Gastroesophageal sphincter (tissue), 4 donors: ENCODE results near the gene RRBP1. TPM values are rescaled to one million over a fixed set of nuclear protein-coding genes. Genes with fewer than 3 reads are reported as not detected.

ENCODE experiments used
- ATAC-seq: fragments of 150-250 bp; one replicate; pipeline ENCODE4 v1.9.1; 2016; ENCODE audit warnings: mild to moderate bottlenecking, moderate library complexity
- H3K27ac ChIP-seq, 4 donors: fragments of 200-600 bp; sonication (generic) in 3 of 4; 1 replicate in 3 of 4; 2 replicates in 1 of 4; pipeline ENCODE4 v1.5.1; 2016 to 2019
- H3K27me3 ChIP-seq: fragments of 200-600 bp; sonication (generic); one replicate; pipeline ENCODE4 v1.5.1; 2019
- H3K36me3 ChIP-seq, 2 donors: fragments of 200-600 bp; sonication (generic); one replicate each; pipeline ENCODE4 v1.5.1; 2019; ENCODE audit warnings: control low read depth in 1 of 2
- H3K4me1 ChIP-seq, 3 donors: fragments of 200-600 bp; sonication (generic); 1 replicate in 2 of 3; 2 replicates in 1 of 3; pipeline ENCODE4 v1.5.1; 2016 to 2019; ENCODE audit warnings: control low read depth in 2 of 3
- H3K4me3 ChIP-seq, 2 donors: fragments of 200-600 bp; sonication (generic); one replicate each; pipeline ENCODE4 v1.5.1; 2019; ENCODE audit warnings: mild to moderate bottlenecking in 1 of 2, moderate library complexity in 1 of 2
- H3K9me3 ChIP-seq, 3 donors: fragments of 200-600 bp; sonication (generic); one replicate each; pipeline ENCODE4 v1.5.1; 2017 to 2019; ENCODE audit warnings: control low read depth in 2 of 3
- EP300 ChIP-seq: sonication (generic); formaldehyde crosslinking; IDR thresholded peaks from one replicate; pipeline ENCODE4 v1.6.1; 2017; ENCODE audit warnings: antibody characterized with exemption, mild to moderate bottlenecking
- POLR2A ChIP-seq, 2 donors: fragments of 450-650 bp; IDR thresholded peaks; one replicate each; pipeline ENCODE4 v1.6.1; 2017; ENCODE audit warnings: antibody characterized with exemption in 2 of 2, mild to moderate bottlenecking in 2 of 2, moderate library complexity in 1 of 2
- POLR2AphosphoS5 ChIP-seq: sonication (generic); formaldehyde crosslinking; IDR thresholded peaks from one replicate; pipeline ENCODE4 v1.6.1; 2017; ENCODE audit warnings: antibody characterized with exemption
- WGBS, 2 donors: methylation state at CpG; one replicate each; pipeline ENCODE4 v1.1.5; 2018; ENCODE audit warnings: low coverage in 1 of 2; 5-methylcytosine and 5-hydroxymethylcytosine counted together
- total RNA-seq, 4 donors: library from RNA; depleted of rRNA; stranded (reverse); fragments of >200 nt; gene quantifications; one replicate each; pipeline ENCODE4 v1.1.0, GENCODE V29; 2016
- TF ChIP-seq, protein P1 (sequence below), 4 experiments: fragments of 200-600 bp in 2 of 4; fragments of 450-650 bp in 2 of 4; sonication (generic) in 1 of 4; IDR thresholded peaks; one replicate each; pipeline ENCODE4 v1.5.1; 2017 to 2019; ENCODE audit warnings: antibody characterized with exemption in 4 of 4, mild to moderate bottlenecking in 2 of 4, moderate library complexity in 2 of 4

The RRBP1 gene
- total RNA-seq, 4 donors from 2014 or later, result 61.2 to 89.8 (median 64.7) TPM

DNA sequence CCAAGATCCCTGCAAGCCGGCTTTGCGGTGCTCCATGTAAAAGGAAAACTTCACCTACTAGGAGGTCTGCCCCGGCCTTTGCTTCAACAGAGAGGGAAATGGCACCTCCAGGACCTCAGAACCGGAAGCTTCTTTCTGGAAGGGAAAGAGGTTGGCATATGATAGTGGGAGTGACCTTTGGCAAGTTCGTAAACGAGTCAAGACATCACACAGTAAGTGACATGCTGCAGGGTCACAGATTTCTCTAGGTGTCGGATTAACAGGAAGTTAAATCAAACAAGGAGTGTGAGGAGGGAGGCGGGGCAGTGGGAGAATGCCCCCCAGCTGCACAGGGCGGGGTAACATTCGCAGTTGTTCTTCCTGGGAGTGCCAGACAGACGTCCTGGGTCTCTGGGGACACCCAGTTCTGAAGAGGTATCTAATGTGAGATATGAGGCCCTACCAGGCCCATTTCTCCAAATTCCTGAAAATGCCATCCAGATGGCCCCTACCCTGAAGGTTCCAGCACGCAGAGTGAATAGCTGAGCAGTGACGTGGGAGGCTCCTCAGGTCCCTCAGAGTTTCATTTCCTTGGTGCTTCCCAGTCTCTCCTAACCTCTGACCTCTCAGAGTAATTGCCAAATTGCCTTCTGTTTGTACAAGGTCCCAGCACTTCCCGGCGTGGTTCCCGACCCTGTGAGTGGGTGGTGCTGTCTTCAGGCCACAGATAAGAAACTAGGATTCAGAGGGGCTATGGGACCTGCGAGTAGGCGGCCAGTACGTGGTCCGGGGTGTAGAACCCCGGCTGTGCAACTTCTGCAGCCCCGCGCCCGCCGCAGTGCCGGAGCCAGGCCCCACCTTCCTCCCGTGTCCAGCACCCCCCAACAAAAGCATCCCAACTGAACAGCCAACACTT lies 1.9 kb downstream of the RRBP1 start:
- TF ChIP-seq, protein P1, sequence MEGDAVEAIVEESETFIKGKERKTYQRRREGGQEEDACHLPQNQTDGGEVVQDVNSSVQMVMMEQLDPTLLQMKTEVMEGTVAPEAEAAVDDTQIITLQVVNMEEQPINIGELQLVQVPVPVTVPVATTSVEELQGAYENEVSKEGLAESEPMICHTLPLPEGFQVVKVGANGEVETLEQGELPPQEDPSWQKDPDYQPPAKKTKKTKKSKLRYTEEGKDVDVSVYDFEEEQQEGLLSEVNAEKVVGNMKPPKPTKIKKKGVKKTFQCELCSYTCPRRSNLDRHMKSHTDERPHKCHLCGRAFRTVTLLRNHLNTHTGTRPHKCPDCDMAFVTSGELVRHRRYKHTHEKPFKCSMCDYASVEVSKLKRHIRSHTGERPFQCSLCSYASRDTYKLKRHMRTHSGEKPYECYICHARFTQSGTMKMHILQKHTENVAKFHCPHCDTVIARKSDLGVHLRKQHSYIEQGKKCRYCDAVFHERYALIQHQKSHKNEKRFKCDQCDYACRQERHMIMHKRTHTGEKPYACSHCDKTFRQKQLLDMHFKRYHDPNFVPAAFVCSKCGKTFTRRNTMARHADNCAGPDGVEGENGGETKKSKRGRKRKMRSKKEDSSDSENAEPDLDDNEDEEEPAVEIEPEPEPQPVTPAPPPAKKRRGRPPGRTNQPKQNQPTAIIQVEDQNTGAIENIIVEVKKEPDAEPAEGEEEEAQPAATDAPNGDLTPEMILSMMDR (IDR thresholded peaks at IDR 0.05), result no peak
- peak; percentile 51 for TF ChIP-seq POLR2AphosphoS5
- no peak for TF ChIP-seq EP300
- 10 to 13% methylated on average over 4 to 23 of the region's 27 CpGs for WGBS, 2 donors
- H3K36me3 ChIP-seq, result peaks cover 0 to 20% of the 10 kb centered on the region in 2 donors
- H3K27me3 ChIP-seq, result no peaks in the 10 kb centered on the region
- H3K4me3 ChIP-seq, result peak overlapping the region; percentile 55 to 83
- H3K4me1 ChIP-seq, result peaks cover 0 to 49% (median 13%) of the 10 kb centered on the region in 3 donors
- peak overlapping the region; percentile 69 to 99 (median 95) for H3K27ac ChIP-seq
- no peak for ATAC-seq
- H3K9me3 ChIP-seq, result no peaks in the 10 kb centered on the region

DNA sequence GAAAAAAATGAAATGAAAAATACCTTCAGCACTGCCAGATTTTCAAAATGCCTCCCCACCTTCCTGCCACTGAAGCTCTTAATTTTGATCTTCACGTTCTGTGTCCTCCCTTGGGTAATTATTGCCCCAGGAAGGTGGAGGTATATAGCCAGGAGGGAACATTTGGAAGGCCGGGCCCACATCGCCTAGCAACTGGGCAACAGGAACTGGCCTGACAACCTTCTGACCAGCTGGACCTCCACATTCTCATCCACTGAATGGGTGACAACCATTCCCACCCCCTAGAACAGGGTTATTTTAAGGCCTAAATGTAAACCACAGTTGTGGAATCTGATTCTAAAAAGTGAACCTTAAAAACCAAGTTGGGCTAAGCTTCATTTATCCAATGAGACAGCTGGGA lies 3.2 kb downstream of the RRBP1 start:
- peak overlapping the region in 1 of 4 donors; percentile 95 for H3K27ac ChIP-seq
- ATAC-seq, result no peak
- peaks cover 0 to 60% (median 19%) of the 10 kb centered on the region in 3 donors for H3K4me1 ChIP-seq
- no peaks in the 10 kb centered on the region for H3K9me3 ChIP-seq
- H3K4me3 ChIP-seq, result no peak overlapping the region
- H3K27me3 ChIP-seq, result no peaks in the 10 kb centered on the region
- WGBS, 2 donors, result 81% methylated on average over 2 of the region's 3 CpGs; no CpG with 5 or more reads in 1 of the 2 donors
- H3K36me3 ChIP-seq, result peaks cover 0 to 20% of the 10 kb centered on the region in 2 donors
- TF ChIP-seq EP300 (no peak), POLR2A (IDR thresholded peaks at IDR 0.05) (no peak), POLR2AphosphoS5 (no peak)
- TF ChIP-seq, protein P1 (IDR thresholded peaks at IDR 0.05), result no peak

DNA sequence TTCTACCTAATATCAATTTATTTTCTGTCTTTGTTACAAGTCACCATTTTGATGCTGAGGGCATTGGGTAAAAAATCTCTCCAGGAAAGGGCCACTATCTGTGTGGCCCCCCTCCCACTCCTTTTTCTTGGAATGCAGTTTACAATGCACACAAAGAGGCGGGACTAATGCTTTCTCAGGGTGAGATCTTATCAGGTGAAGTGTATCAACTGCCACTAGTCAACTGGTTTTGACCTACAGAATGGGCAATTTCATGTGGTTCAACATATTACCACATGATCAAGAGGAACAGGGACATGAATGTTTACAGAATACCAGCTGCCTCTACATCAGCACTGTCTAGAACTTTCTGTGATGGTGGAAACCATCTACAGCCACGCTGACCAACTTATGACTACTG lies 3.7 kb downstream of the RRBP1 start:
- Histone ChIP-seq H3K4me3 (no peak overlapping the region), H3K9me3 (no peaks in the 10 kb centered on the region), H3K27ac (peak overlapping the region in 1 of 4 donors; percentile 95), H3K4me1 (peaks cover 0 to 60% (median 19%) of the 10 kb centered on the region in 3 donors), H3K36me3 (peaks cover 0 to 20% of the 10 kb centered on the region in 2 donors), H3K27me3 (no peaks in the 10 kb centered on the region)
- 92 to 100% methylated on average over 1 to 2 of the region's 2 CpGs for WGBS, 2 donors
- no peak for ATAC-seq
- TF ChIP-seq, protein P1 (IDR thresholded peaks at IDR 0.05), result no peak
- no peak for TF ChIP-seq POLR2A (IDR thresholded peaks at IDR 0.05)
- TF ChIP-seq POLR2AphosphoS5, result no peak
- TF ChIP-seq EP300, result no peak

DNA sequence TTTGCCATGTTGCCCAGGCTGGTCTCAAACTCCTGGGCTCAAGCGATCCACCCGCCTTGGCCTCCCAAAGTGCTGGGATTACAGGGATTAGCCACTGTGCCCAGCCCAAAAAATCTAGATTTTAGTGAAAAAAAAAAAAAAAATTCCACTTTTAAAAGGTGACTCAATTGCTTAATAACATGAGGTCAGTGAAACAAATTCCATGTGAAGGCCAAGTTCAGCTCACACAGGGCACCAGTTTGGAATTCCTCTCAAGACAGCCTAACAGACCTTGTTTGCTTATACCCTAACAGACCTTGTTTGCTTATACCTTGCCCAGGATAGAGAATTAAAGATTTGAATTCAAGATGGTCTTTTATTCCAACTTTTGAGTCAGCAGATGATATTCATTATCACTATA lies 5.1 kb downstream of the RRBP1 start:
- TF ChIP-seq POLR2A (IDR thresholded peaks at IDR 0.05) (no peak), EP300 (no peak), POLR2AphosphoS5 (no peak)
- TF ChIP-seq, protein P1 (IDR thresholded peaks at IDR 0.05), result no peak
- ATAC-seq, result no peak
- Histone ChIP-seq H3K4me1 (peaks cover 0 to 57% (median 19%) of the 10 kb centered on the region in 3 donors), H3K27ac (peak overlapping the region in 1 of 4 donors; percentile 41), H3K27me3 (no peaks in the 10 kb centered on the region), H3K4me3 (no peak overlapping the region), H3K9me3 (no peaks in the 10 kb centered on the region), H3K36me3 (peaks cover 0 to 20% of the 10 kb centered on the region in 2 donors)
- no CpG with 5 or more reads among the region's 2 CpGs for WGBS, 2 donors
